H9 (cell line): ENCODE measurements around the gene HSDL2. TPM values are rescaled to one million over a fixed set of nuclear protein-coding genes. Genes with fewer than 3 reads are reported as not detected.

Experiments used
- DNase-seq: peaks from one replicate; pipeline ENCODE4 v3.0.0-alpha.2; 2017
- H2AFZ ChIP-seq: one replicate; pipeline ENCODE4 v1.6.1; 2013; ENCODE audit warnings: mild to moderate bottlenecking, low read length, control low read depth, moderate library complexity
- H2AK5ac ChIP-seq: 2 replicates; pipeline ENCODE4 v1.6.1; 2013; ENCODE audit warnings: low read length, control low read depth, mixed read lengths; ENCODE audit not compliant: insufficient read length
- H2BK120ac ChIP-seq: one replicate; pipeline ENCODE4 v1.6.1; 2013; ENCODE audit warnings: low read depth, mild to moderate bottlenecking, low read length, control low read depth, inconsistent platforms; ENCODE audit not compliant: poor library complexity, severe bottlenecking
- H2BK12ac ChIP-seq: 2 replicates; pipeline ENCODE4 v1.6.1; 2013; ENCODE audit warnings: low read length, control low read depth, mixed read lengths, low read depth; ENCODE audit not compliant: insufficient read length
- H2BK15ac ChIP-seq: 2 replicates; pipeline ENCODE4 v1.6.1; 2013; ENCODE audit warnings: low read depth, low read length, control low read depth
- H2BK20ac ChIP-seq: one replicate; pipeline ENCODE4 v1.6.1; 2013; ENCODE audit warnings: low read depth, mild to moderate bottlenecking, low read length, control low read depth, inconsistent platforms; ENCODE audit not compliant: poor library complexity, severe bottlenecking
- H2BK5ac ChIP-seq: 2 replicates; pipeline ENCODE4 v1.6.1; 2013; ENCODE audit warnings: low read length, control low read depth, mixed read lengths; ENCODE audit not compliant: insufficient read length
- H3K14ac ChIP-seq: 2 replicates; pipeline ENCODE4 v1.6.1; 2013; ENCODE audit warnings: low read length, control low read depth; ENCODE audit not compliant: insufficient read depth
- H3K18ac ChIP-seq: 2 replicates; pipeline ENCODE4 v1.6.1; 2013; ENCODE audit warnings: low read depth, mild to moderate bottlenecking, mixed read lengths, low read length, control low read depth; ENCODE audit not compliant: insufficient read length
- H3K23ac ChIP-seq: 2 replicates; pipeline ENCODE4 v1.6.1; 2013; ENCODE audit warnings: low read length, control low read depth, mixed read lengths, low read depth; ENCODE audit not compliant: insufficient read length
- H3K23me2 ChIP-seq: 2 replicates; pipeline ENCODE4 v1.6.1; 2013; ENCODE audit warnings: low read depth, mild to moderate bottlenecking, mixed read lengths, low read length, control low read depth; ENCODE audit not compliant: insufficient read length, poor library complexity, severe bottlenecking
- H3K27ac ChIP-seq: 2 replicates; pipeline ENCODE4 v1.5.1; 2013; ENCODE audit warnings: low read length, control low read depth, mixed read lengths, low read depth; ENCODE audit not compliant: insufficient read length
- H3K27me3 ChIP-seq: 2 replicates; pipeline ENCODE4 v1.6.1; 2013; ENCODE audit warnings: low read length, control low read depth, inconsistent platforms; ENCODE audit not compliant: insufficient read depth
- H3K4ac ChIP-seq: 2 replicates; pipeline ENCODE4 v1.6.1; 2013; ENCODE audit warnings: low read depth, mild to moderate bottlenecking, control low read depth, inconsistent platforms, low read length, moderate library complexity
- H3K4me1 ChIP-seq: 2 replicates; pipeline ENCODE4 v1.6.1; 2013; ENCODE audit warnings: low read length, control low read depth, inconsistent platforms; ENCODE audit not compliant: insufficient read depth
- H3K4me2 ChIP-seq: 2 replicates; pipeline ENCODE4 v1.6.1; 2013; ENCODE audit warnings: low read length, control low read depth, mixed read lengths; ENCODE audit not compliant: insufficient read length, insufficient read depth
- H3K56ac ChIP-seq: 2 replicates; pipeline ENCODE4 v1.6.1; 2013; ENCODE audit warnings: low read depth, mild to moderate bottlenecking, mixed read lengths, low read length, control low read depth; ENCODE audit not compliant: insufficient read length
- H3K79me1 ChIP-seq: 2 replicates; pipeline ENCODE4 v1.6.1; 2013; ENCODE audit warnings: low read depth, mild to moderate bottlenecking, moderate library complexity, low read length, control low read depth, inconsistent platforms; ENCODE audit not compliant: insufficient read depth, poor library complexity, severe bottlenecking
- H3K79me2 ChIP-seq: 2 replicates; pipeline ENCODE4 v1.6.1; 2013; ENCODE audit warnings: low read length, control low read depth, inconsistent platforms; ENCODE audit not compliant: insufficient read depth
- H3K9ac ChIP-seq: 2 replicates; pipeline ENCODE4 v1.6.1; 2013; ENCODE audit warnings: low read length, control low read depth, mixed read lengths; ENCODE audit not compliant: insufficient read length; ENCODE audit errors: extremely low read depth
- H3K9me3 ChIP-seq: one replicate; pipeline ENCODE4 v1.6.1; 2013; ENCODE audit warnings: low read depth, low read length, inconsistent platforms; ENCODE audit not compliant: control insufficient read depth
- H3T11ph ChIP-seq: one replicate; pipeline ENCODE4 v1.6.1; 2013; ENCODE audit warnings: mild to moderate bottlenecking, low read length, control low read depth, inconsistent platforms
- H4K20me1 ChIP-seq: one replicate; pipeline ENCODE4 v1.6.1; 2013; ENCODE audit not compliant: control insufficient read depth, insufficient read length, insufficient read depth
- H4K5ac ChIP-seq: 2 replicates; pipeline ENCODE4 v1.6.1; 2013; ENCODE audit warnings: low read depth, mild to moderate bottlenecking, mixed read lengths, low read length, control low read depth; ENCODE audit not compliant: insufficient read length
- H4K8ac ChIP-seq: replicated peaks from 2 replicates; pipeline ENCODE4 v1.6.1; 2013; ENCODE audit warnings: low read length, control low read depth, mixed read lengths, low read depth; ENCODE audit not compliant: insufficient read length
- H4K91ac ChIP-seq: 2 replicates; pipeline ENCODE4 v1.6.1; 2013; ENCODE audit warnings: low read depth, mild to moderate bottlenecking, moderate library complexity, mixed read lengths, low read length, control low read depth; ENCODE audit not compliant: insufficient read length
- H3K27ac Mint-ChIP-seq, 3 experiments: 2 replicates in 2 of 3; 3 replicates in 1 of 3; pipeline ENCODE4 v1.8.0; 2020 to 2021; ENCODE audit warnings: mixed read lengths in 3 of 3, mild to moderate bottlenecking in 1 of 3, moderate library complexity in 1 of 3
- H3K27me3 Mint-ChIP-seq: 2 replicates; pipeline ENCODE4 v1.8.0; 2021; ENCODE audit warnings: low read depth, mild to moderate bottlenecking, moderate library complexity, mixed read lengths
- H3K36me3 Mint-ChIP-seq, 3 experiments: 2 replicates in 2 of 3; 3 replicates in 1 of 3; pipeline ENCODE4 v1.8.0; 2020 to 2021; ENCODE audit warnings: low read depth in 3 of 3, mixed read lengths in 3 of 3; ENCODE audit not compliant: insufficient read depth in 1 of 3
- H3K4me1 Mint-ChIP-seq, 2 experiments: 2 replicates each; pipeline ENCODE4 v1.8.0; 2020; ENCODE audit warnings: mixed read lengths in 2 of 2
- H3K4me3 Mint-ChIP-seq, 2 experiments: 2 replicates in 1 of 2; 3 replicates in 1 of 2; pipeline ENCODE4 v1.8.0; 2020 to 2021; ENCODE audit warnings: mild to moderate bottlenecking in 2 of 2, mixed read lengths in 2 of 2, moderate library complexity in 1 of 2
- H3K9me3 Mint-ChIP-seq, 2 experiments: 2 replicates in 1 of 2; 3 replicates in 1 of 2; pipeline ENCODE4 v1.8.0; 2020; ENCODE audit warnings: mild to moderate bottlenecking in 2 of 2, mixed read lengths in 2 of 2, moderate library complexity in 1 of 2
- WGBS: extraction: QIAGEN DNeasy Blood & Tissue Kit; methylation state at CpG from one replicate; pipeline ENCODE4 v1.1.7; 2013; ENCODE audit warnings: missing lambda C conversion rate, low lambda C conversion rate, mixed read lengths; ENCODE audit not compliant: insufficient read length; ENCODE audit errors: extremely low coverage; 5-methylcytosine and 5-hydroxymethylcytosine counted together
- total RNA-seq: library from RNA; stranded (reverse); gene quantifications from 2 replicates; pipeline ENCODE4 v1.2.1, GENCODE V29; 2021
- TF ChIP-seq, protein P1 (sequence below): fragments of 200-600 bp; sonication (generic); conservative IDR thresholded peaks from 3 replicates; pipeline ENCODE4 v1.8.0; 2021; ENCODE audit warnings: antibody characterized with exemption, mild to moderate bottlenecking

HSDL2 gene
- total RNA-seq, 1 experiment from 2014 or later: 16.6 TPM

DNA sequence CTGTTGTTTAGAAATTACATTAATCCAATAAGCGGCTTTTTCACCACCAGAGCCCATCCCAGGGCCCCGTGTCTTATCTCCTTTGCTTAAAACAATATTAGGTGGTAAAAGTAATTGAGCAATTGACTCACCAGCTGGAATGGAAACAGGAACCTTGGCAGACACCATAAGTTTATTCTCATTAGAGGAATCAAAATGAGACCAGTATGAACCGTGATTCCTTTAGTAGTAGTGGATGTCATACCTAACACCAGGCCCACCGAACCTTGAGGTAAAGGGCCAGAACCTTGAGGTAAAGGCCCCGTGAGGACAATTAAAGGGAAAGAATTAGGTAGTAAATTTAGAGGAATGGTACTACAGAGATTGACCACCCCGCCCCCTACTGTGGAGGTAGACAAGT is 16.5 kb downstream of the HSDL2 start:
- Histone ChIP-seq H4K5ac (no peak overlapping the region), H4K91ac (no peak overlapping the region), H3K79me1 (no peaks in the 10 kb centered on the region), H2BK120ac (no peak overlapping the region), H3K9me3 (peaks cover 8% of the 10 kb centered on the region), H2BK15ac (no peak overlapping the region), H3K23ac (no peak overlapping the region), H2BK5ac (no peak overlapping the region), H3T11ph (no peak overlapping the region), H3K9ac (no peak overlapping the region), H3K4me2 (no peak overlapping the region), H3K4me1 (peaks cover 1% of the 10 kb centered on the region; the same call in 1 of the 2 replicates), H3K56ac (no peak overlapping the region), H2BK12ac (no peak overlapping the region), H4K8ac (no peak overlapping the region), H3K18ac (no peak overlapping the region), H2AK5ac (no peak overlapping the region), H3K23me2 (no peaks in the 10 kb centered on the region), H4K20me1 (no peaks in the 10 kb centered on the region), H3K27ac (no peak overlapping the region), H2AFZ (no peak overlapping the region), H3K4ac (no peak overlapping the region), H3K79me2 (no peaks in the 10 kb centered on the region), H3K14ac (no peak overlapping the region), H2BK20ac (no peak overlapping the region), H3K27me3 (no peaks in the 10 kb centered on the region)
- no peak overlapping the region for H3K4me3 Mint-ChIP-seq
- no peaks in the 10 kb centered on the region for H3K27me3 Mint-ChIP-seq
- H3K27ac Mint-ChIP-seq: no peak overlapping the region
- no CpG with 5 or more reads among the region's 6 CpGs for WGBS
- no peak for DNase-seq
- TF ChIP-seq, protein P1, sequence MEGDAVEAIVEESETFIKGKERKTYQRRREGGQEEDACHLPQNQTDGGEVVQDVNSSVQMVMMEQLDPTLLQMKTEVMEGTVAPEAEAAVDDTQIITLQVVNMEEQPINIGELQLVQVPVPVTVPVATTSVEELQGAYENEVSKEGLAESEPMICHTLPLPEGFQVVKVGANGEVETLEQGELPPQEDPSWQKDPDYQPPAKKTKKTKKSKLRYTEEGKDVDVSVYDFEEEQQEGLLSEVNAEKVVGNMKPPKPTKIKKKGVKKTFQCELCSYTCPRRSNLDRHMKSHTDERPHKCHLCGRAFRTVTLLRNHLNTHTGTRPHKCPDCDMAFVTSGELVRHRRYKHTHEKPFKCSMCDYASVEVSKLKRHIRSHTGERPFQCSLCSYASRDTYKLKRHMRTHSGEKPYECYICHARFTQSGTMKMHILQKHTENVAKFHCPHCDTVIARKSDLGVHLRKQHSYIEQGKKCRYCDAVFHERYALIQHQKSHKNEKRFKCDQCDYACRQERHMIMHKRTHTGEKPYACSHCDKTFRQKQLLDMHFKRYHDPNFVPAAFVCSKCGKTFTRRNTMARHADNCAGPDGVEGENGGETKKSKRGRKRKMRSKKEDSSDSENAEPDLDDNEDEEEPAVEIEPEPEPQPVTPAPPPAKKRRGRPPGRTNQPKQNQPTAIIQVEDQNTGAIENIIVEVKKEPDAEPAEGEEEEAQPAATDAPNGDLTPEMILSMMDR: no peak
- peaks cover 21 to 31% (median 29%) of the 10 kb centered on the region in 3 experiments for H3K36me3 Mint-ChIP-seq
- peaks cover 16 to 22% of the 10 kb centered on the region in 2 experiments for H3K4me1 Mint-ChIP-seq
- H3K9me3 Mint-ChIP-seq: peaks cover 15 to 19% of the 10 kb centered on the region in 2 experiments
